ENCODE results near the gene GRIFIN. TPM values are rescaled to one million over a fixed set of nuclear protein-coding genes. Genes with fewer than 3 reads are reported as not detected.
A peak's percentile ranks its signal among the peaks of the same experiment; 100 is the strongest.

GRIFIN gene
- polyA plus RNA-seq, 2 of the 4 experiments (the other 2 are of a cell fraction) = not detected

DNA sequence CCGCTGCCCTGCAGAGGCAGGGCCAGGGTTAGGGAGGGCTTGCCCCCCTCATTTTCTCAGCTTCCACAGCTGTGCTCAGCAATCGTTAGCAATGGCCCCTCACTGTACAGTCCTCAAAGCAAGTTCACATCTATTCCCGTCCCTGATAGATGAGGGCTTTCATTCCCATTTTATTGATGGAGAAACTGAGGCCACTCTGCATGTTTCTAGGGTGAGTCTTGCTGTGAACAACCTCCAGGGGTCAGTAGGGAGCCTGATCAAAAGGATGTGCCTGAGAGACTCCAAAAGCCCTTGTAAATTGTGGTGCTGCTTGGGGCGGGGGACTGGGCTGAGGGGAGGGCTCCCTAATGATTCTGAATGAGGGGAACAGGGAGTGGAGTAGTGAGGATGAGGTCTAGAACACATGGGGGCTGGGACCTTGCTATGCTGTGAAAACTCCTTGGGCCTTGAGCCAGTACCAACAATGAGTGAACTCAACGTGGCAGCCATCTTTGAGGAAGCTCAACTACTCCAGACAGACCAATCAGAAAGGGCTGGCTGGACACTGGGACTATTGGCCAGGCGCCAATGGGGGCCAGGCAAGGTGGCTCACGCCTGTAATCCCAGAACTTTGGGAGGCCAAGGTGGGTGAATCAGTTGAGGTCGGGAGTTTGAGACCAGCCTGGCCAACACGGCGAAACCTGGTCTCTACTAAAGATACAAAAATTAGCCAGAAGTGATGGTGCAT lies 6.7 kb upstream of the GRIFIN start:
- peaks cover 8% of the 10 kb centered on the region; the same call in 1 of the 3 replicates for H3K4me1 ChIP-seq
- ATAC-seq = no peak
- H3K27ac ChIP-seq = no peak overlapping the region
- no peak for FAIRE-seq
- TF ChIP-seq RAD21 (conservative IDR thresholded peaks at IDR 0.05 in 1 of 2, IDR thresholded peaks at IDR 0.05 in 1 of 2) = no peak
- TF ChIP-seq KDM1A (IDR thresholded peaks at IDR 0.05; ENCODE audit: low read depth) = peak; percentile 31; the same call in 1 of the 2 replicates
- TF ChIP-seq EHMT2 (IDR thresholded peaks at IDR 0.05; ENCODE audit: low read depth) = no peak
- TF ChIP-seq, protein P1, sequence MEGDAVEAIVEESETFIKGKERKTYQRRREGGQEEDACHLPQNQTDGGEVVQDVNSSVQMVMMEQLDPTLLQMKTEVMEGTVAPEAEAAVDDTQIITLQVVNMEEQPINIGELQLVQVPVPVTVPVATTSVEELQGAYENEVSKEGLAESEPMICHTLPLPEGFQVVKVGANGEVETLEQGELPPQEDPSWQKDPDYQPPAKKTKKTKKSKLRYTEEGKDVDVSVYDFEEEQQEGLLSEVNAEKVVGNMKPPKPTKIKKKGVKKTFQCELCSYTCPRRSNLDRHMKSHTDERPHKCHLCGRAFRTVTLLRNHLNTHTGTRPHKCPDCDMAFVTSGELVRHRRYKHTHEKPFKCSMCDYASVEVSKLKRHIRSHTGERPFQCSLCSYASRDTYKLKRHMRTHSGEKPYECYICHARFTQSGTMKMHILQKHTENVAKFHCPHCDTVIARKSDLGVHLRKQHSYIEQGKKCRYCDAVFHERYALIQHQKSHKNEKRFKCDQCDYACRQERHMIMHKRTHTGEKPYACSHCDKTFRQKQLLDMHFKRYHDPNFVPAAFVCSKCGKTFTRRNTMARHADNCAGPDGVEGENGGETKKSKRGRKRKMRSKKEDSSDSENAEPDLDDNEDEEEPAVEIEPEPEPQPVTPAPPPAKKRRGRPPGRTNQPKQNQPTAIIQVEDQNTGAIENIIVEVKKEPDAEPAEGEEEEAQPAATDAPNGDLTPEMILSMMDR (IDR thresholded peaks at IDR 0.05) = 0 out of 3 replicates have a peak, but pooled peaks have one; percentile 5
- no peak for TF ChIP-seq CBX2 (IDR thresholded peaks at IDR 0.05; ENCODE audit: borderline replicate concordance, low read depth)
- no peak for TF ChIP-seq JUNB (IDR thresholded peaks at IDR 0.05)
- no peak for TF ChIP-seq PHF8 (IDR thresholded peaks at IDR 0.05; ENCODE audit: borderline replicate concordance, low read depth)
- no peak for TF ChIP-seq HOXB13 (CRISPR knock-in tag; IDR thresholded peaks at IDR 0.05; ENCODE audit: low read depth)
- no peak for TF ChIP-seq KDM5A (IDR thresholded peaks at IDR 0.05)
- TF ChIP-seq, protein P2, sequence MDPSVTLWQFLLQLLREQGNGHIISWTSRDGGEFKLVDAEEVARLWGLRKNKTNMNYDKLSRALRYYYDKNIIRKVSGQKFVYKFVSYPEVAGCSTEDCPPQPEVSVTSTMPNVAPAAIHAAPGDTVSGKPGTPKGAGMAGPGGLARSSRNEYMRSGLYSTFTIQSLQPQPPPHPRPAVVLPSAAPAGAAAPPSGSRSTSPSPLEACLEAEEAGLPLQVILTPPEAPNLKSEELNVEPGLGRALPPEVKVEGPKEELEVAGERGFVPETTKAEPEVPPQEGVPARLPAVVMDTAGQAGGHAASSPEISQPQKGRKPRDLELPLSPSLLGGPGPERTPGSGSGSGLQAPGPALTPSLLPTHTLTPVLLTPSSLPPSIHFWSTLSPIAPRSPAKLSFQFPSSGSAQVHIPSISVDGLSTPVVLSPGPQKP (IDR thresholded peaks at IDR 0.05; ENCODE audit: low read depth, low read length) = no peak
- WGBS (ENCODE audit: missing lambda C conversion rate) = 50% methylated on average over 10 of the region's 10 CpGs
- CTCF ChIA-PET = interaction anchor here (0.6 to 3.3 kb wide), 4 partner anchors 13 to 197 kb away, joined by 3 to 23 read pairs (median 5); no protein-coding TSS in a partner anchor
- no peak overlapping the region for H3K4me3 ChIP-seq
- peaks cover 11% of the 10 kb centered on the region; the same call in 2 of the 3 replicates for H3K9me3 ChIP-seq
- DNase-seq (ENCODE audit: low read depth in 1 of 2, low spot score in 1 of 2) = peak in 1 of 2 experiments; percentile 63
- H3K4me2 ChIP-seq = no peak overlapping the region
- POLR2A ChIA-PET = no interaction called here

DNA sequence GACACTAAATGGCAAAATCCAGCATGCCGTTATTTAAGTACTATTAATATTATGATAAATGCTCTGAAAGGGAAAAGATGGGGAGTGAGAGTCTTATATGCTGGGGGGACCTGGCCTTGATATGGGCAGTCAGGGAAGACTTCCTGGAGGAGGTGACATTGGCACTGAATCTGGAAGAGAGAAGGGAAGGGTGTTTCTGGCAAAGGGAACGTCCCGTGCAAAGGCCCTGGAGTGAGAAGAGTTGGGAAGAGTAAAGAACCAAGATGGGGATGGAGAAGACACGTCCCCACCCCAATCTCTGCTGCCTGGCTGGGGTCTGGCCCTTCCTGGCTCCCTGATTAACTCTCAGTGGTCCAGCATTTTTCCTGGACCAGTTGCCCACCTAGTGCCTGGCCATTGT lies 5.0 kb upstream of the GRIFIN start:
- H3K4me1 ChIP-seq = peaks cover 10% of the 10 kb centered on the region; the same call in 1 of the 3 replicates
- peaks cover 11% of the 10 kb centered on the region; the same call in 2 of the 3 replicates for H3K9me3 ChIP-seq
- TF ChIP-seq ZFP36 (IDR thresholded peaks at IDR 0.05; ENCODE audit: borderline replicate concordance, partially characterized antibody) (peak; percentile 96), POLR2AphosphoS2 (conservative IDR thresholded peaks at IDR 0.05; ENCODE audit: low read length) (no peak)
- ChIA-PET CTCF (interaction anchor here (0.6 to 5.9 kb wide), 4 partner anchors 12 to 199 kb away, joined by 3 to 45 read pairs (median 7); no protein-coding TSS in a partner anchor), POLR2A (no interaction called here)
- H3K4me3 ChIP-seq = no peak overlapping the region
- no peak overlapping the region for H3K4me2 ChIP-seq
- no peak for DNase-seq (ENCODE audit: low read depth in 1 of 2, low spot score in 1 of 2)
- FAIRE-seq = no peak
- WGBS (ENCODE audit: missing lambda C conversion rate) = 69% methylated on average over 4 of the region's 4 CpGs
- H3K27ac ChIP-seq = no peak overlapping the region
- ATAC-seq = no peak

DNA sequence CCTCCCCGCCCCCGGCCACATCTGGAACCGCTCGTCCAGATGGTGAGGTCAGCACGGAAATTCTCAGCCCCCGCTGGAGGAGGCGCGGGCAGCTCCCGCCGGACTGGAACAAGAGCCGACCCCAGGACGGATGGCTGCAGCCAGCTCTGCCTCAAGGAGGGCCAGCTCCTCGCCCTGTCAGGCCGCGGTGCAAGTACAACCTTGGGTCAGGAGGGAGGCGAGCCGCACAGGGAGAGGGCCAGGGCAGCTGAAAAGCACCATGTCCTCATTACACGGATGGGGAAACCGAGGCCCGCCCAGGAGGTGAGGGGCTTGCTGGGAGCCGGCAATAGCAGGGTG lies 3.8 kb upstream of the GRIFIN start:
- TF ChIP-seq MAZ (IDR thresholded peaks at IDR 0.05; ENCODE audit: borderline replicate concordance, low read depth, low read length) (no peak), FOSB (CRISPR knock-in tag; IDR thresholded peaks at IDR 0.05) (no peak), EHF (CRISPR knock-in tag; IDR thresholded peaks at IDR 0.05) (no peak), RARB (CRISPR knock-in tag; IDR thresholded peaks at IDR 0.05) (no peak), PHF8 (IDR thresholded peaks at IDR 0.05; ENCODE audit: borderline replicate concordance, low read depth) (no peak), CHD4 (IDR thresholded peaks at IDR 0.05; ENCODE audit: borderline replicate concordance) (no peak), FOXS1 (CRISPR knock-in tag; IDR thresholded peaks at IDR 0.05) (no peak)
- TF ChIP-seq, protein P3, sequence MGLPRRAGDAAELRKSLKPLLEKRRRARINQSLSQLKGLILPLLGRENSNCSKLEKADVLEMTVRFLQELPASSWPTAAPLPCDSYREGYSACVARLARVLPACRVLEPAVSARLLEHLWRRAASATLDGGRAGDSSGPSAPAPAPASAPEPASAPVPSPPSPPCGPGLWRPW (IDR thresholded peaks at IDR 0.05) = no peak
- TF ChIP-seq, protein P4, sequence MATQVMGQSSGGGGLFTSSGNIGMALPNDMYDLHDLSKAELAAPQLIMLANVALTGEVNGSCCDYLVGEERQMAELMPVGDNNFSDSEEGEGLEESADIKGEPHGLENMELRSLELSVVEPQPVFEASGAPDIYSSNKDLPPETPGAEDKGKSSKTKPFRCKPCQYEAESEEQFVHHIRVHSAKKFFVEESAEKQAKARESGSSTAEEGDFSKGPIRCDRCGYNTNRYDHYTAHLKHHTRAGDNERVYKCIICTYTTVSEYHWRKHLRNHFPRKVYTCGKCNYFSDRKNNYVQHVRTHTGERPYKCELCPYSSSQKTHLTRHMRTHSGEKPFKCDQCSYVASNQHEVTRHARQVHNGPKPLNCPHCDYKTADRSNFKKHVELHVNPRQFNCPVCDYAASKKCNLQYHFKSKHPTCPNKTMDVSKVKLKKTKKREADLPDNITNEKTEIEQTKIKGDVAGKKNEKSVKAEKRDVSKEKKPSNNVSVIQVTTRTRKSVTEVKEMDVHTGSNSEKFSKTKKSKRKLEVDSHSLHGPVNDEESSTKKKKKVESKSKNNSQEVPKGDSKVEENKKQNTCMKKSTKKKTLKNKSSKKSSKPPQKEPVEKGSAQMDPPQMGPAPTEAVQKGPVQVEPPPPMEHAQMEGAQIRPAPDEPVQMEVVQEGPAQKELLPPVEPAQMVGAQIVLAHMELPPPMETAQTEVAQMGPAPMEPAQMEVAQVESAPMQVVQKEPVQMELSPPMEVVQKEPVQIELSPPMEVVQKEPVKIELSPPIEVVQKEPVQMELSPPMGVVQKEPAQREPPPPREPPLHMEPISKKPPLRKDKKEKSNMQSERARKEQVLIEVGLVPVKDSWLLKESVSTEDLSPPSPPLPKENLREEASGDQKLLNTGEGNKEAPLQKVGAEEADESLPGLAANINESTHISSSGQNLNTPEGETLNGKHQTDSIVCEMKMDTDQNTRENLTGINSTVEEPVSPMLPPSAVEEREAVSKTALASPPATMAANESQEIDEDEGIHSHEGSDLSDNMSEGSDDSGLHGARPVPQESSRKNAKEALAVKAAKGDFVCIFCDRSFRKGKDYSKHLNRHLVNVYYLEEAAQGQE (IDR thresholded peaks at IDR 0.05) = no peak
- Histone ChIP-seq H3K27ac (no peak overlapping the region), H3K4me3 (no peak overlapping the region), H3K4me2 (no peak overlapping the region), H3K4me1 (peaks cover 10% of the 10 kb centered on the region; the same call in 1 of the 3 replicates), H3K9me3 (peaks cover 11% of the 10 kb centered on the region; the same call in 2 of the 3 replicates)
- FAIRE-seq (no peak), ATAC-seq (no peak), DNase-seq (ENCODE audit: low read depth in 1 of 2, low spot score in 1 of 2) (no peak)
- ChIA-PET POLR2A (no interaction called here), CTCF (interaction anchor here (1.0 to 5.9 kb wide), 4 partner anchors 11 to 200 kb away, joined by 3 to 45 read pairs (median 9); no protein-coding TSS in a partner anchor)
- 79% methylated on average over 10 of the region's 21 CpGs for WGBS (ENCODE audit: missing lambda C conversion rate)

All from A549 (cell line).